HG02970 (cell line): ENCODE data around the gene MMP15.

Experiments used
- ATAC-seq: cut with Tn5 transposase; IDR thresholded peaks from one replicate; pipeline ENCODE4 v1.9.1; 2021; ENCODE audit warnings: mild to moderate bottlenecking, moderate library complexity, moderate number of reproducible peaks; ENCODE audit not compliant: unreplicated experiment, low FRiP score

MMP15 gene

DNA sequence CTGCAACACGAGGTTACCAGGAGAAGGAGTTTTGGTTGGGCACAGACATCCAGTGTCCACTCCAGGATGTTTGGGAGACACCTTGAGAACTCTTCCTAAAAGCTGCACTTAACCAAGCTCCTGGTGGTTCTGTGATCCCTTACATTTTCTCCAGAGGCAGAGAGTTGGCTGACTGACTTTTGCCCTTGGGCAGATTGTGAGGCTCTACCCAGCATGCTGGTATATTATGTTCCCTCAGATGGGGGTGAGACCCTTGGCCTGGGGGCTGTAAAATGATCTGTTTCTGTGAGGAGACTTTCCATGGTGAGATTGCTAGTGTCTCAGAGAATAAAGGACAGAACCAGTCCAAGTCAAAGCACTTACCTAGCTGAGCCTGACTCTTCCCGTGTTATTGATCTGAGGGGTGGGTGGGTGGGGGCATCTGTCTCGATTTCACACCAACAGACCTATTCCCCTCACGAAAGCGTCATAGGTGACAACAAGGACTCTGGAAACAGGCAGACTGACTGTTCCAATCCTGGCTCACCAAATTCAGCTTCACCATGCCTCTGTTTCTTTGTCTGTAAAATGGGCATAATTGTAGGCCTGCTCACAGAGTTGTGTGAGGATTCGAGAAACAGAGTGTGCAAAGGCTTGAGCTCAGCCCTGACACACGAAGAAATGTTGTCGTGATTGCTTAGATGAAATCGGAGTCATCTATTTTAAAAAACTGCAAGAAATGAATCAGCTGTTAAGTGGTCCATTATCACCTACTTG, 12.2 kb upstream of the MMP15 start:
- no peak for ATAC-seq

DNA sequence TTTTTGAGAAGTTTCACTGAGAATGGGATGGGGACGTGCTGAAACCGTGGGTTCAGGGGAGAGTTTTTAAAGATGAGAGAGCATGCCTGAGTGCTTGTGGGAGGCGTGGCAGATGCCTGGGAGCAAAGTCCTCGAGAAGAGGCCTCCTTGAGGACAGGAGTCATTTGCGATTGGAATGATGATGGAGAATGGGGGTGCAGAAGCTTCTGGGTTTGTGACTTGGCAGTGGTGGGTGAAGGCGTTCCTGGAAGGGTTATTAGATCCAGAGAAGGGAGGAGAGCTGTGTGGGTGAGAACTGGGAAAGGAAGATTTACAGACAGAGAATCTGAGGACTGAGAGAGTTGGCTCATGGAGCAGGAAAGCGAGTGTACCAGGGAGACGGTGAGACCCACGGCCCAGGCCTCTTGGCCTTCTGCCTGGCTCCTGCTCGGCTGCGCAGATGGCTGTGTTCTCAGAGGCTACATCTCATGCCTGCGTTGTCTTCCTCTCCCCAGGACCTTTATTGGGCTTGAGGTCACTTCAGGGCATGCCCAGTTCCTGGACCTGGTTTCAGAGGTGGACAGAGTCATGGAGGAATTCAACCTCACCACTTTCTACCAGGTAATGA, 8.6 kb upstream of the MMP15 start:
- no peak for ATAC-seq

DNA sequence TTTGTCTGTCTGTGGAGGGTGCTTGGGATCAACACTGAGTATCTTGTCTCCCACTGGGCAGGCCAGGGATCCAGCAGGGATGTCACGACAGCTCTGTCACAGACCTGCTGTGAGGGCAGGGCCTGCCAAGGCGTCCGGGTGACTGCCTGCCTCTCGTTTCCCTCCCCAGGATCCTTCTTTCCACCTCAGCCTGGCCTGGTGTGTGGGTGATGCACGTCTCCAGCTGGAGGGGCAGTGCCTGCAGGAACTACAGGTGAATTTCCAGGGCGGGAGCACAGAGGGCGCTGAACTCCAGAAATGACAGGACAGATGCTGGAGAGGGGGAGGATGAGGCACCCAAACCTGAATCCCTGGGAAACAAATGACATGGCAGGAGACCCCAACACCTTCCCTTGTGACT, 6.8 kb upstream of the MMP15 start:
- ATAC-seq: no peak

DNA sequence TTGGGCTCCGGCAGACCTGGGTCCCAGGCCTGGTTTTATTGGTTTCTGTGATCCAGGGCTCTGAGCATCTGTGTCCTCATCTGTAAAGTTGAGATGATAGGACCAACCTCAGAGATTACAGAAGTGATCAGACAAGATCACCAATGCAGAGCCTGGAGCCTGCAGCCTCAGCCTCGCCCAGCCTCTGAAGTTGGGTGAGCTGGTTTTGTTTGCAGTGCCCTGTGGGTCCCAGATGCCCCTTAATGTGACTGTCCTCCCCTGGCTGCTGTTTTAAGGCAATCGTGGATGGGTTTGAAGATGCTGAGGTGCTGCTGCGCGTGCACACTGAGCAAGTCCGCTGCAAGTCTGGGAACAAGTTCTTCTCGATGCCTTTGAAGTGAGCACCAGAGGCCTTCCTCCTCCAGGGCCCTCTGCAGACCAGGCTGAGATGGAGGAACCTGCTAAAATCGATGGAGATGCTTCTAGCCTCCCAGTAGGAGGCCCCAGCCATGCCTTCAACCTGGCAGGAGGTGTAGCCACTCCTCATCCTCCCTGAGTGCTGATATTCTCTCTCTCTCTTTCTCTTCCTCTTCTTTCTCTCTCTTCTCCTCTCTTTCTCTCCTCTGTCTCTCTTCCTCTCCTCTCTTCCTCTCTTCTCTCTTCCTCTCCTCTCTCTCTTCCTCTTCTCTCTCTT, 5.6 kb upstream of the MMP15 start:
- ATAC-seq: no peak

DNA sequence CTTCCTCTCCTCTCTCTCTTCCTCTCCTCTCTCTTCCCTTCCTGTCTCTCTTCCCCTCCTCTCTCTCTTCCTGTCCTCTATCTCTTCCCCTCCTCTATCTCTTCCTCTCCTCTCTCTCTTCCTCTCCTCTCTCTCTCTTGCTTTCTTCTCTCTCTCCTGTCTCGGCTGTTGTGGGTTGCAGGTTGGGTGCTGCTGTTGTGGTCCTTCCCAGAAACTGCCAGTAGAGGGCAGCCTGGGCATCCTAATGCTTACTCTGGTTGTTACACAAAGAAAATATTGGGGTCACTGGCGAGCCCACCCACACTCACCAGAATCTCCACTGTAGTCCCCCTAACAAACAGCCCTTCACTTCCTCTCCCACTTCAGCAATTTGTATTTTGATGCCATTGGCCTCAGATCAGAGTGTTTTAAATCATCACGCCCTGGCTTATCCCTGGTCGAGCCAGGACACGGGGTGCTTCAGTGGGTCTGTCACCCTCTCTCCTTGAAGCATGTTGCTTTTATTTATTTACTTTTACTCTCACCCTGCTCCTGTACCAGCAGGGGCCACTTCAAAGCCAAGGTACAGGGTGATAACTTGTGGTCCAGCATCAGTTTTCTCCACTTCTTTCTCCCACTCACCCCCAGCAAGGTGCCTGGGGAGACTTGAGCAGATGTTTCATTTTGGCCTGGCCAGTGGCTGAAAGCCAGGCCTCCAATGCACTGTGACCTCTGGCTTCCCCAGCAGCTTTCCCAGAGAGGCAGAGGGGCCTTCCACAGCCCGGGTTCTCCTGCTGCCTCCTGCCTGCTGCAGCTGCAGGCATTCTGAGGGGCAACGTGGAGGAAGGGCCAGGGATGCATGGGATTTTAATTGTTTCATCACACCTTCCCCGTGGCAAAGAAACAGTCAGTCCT, 4.7 kb upstream of the MMP15 start:
- no peak for ATAC-seq

DNA sequence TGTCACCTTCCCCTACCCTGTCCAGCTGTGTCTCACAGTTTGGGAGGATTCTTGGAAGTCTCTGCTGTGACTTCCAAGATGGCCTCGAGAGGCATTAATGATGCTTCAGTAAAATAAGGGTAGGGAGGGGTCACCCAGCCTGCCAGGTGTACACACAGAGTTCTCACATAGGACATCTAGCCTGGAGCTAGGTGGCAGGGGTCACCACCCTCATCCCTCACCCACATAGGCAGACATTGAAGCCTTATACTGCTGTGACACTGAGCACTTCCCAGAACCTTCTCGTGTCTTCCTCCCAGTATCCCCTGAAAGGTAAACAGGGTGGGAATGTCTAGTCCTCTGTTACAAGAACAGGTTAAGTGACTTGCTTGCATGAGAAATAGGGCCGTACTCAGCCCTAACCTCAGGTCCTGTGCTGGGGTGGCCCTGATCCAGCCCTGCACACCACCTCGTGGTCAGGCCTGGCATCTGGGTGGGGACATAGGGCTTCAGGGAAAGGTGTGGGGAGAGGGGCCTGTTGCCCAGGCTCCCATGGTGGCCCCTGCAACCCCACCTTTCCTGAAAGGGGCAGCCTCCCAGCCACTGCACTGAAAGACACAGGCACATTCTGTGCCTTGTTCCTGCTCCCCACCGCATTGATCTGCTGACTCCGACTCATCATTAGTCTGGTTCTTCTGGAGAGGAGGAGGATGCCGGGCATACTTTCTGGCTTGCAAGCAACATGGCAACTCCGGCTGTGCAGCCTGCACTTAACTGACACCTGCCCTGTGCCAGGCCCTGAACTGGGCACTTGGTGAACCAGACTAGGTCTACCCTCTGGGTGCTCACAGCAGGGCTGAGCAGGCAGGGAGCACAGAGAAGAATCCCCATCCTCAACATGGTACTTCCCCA, 3.6 kb upstream of the MMP15 start:
- ATAC-seq: no peak

DNA sequence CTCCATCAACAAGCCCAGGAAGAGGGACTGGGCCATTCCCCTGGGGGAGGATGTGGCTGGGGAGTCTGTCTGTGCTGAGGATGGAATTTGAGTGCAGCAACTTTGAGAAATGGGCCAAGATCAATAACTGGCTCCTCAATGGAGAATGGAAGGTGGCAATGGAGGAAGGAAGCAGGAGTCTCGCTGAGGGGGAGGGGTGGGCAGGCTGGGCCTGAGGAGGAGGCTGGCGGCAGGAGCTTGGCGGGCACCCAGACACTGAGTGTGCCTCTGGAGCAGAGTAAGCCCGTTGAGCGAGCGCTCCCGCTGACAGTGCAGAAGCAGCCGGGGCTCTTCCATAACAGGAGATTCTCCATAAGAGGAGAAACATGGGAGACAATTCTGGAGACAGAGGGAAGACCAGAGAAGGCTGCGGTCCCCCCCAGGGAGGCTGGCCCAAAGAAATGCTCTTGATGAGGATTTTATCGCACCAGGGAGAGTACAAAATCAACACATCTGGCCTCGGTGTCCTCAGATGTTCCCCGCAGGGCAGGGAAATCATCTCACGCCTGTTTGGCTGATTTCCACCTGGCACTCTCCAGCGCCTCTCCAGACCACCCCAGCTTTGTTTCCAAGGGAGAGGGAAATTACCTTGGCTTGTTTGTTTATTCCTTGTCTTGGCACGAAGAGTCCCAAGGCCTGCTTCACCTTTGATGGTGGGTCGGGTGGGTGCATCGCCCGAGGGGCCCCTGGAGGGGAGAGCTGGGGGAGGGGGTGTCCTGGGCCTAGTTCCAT, 2.8 kb upstream of the MMP15 start:
- ATAC-seq: no peak

DNA sequence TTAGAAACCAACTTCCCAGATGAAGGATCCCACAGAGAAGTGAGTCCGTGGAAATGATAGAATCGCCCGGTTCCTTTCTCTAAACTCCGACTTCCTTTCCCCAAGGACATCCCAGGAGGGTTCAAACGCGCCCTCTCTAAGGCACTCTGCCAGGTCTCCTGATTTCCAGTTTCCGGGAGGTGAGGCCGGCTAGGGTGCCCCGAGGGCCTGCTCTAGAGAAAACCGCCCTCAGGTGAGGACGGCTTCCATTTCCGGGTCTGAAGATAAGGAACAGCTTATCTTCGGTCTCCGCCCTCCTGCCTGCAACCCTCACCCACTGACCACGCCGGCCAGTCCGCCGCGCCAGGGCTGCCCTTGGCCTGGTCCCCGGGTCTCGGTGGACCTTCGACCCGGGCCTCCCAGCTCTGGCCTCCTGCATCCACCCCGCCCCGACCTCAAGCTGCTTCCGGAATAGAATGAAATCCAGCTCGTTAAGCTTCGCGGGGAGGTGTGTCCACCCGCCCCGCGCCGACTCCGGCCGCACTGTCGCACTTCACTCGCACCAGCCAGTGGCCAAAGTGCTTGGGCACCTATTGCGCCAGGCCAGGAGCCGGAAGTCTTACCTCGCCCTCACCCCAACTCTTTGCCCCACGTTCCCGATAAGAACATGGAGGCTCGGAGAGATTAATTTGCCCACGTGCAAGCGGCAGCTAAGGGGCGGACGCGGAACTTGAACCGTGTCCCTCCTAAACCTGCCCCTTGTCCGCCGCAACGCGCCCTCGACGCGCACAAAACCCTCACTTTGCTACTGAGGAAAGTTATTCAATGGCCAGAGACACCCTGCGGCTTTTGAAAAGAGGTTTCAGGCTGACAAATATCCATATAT, 836 bp upstream of the MMP15 start:
- no peak for ATAC-seq

DNA sequence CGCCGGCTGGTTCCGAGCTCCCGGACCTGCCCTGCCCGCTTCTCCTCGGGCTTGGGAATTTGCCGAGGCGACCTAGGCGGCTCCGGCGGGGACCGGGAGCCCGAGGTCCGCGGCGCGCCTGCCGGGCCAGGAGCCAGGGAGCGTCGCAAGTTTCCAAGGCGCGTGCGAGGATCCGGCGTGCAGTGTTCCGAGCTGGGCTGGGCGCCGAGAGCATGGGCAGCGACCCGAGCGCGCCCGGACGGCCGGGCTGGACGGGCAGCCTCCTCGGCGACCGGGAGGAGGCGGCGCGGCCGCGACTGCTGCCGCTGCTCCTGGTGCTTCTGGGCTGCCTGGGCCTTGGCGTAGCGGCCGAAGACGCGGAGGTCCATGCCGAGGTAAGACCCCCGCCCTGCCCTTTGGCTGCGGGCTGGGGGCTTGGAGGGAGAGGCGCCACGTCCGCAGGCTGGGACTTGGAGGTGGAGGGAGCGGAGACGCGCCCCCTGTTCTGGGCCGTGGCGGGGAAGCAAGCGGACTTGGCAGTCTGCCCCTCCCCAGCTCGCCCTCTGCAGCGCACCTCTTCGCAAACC, 668 bp downstream of the MMP15 start:
- no peak for ATAC-seq

DNA sequence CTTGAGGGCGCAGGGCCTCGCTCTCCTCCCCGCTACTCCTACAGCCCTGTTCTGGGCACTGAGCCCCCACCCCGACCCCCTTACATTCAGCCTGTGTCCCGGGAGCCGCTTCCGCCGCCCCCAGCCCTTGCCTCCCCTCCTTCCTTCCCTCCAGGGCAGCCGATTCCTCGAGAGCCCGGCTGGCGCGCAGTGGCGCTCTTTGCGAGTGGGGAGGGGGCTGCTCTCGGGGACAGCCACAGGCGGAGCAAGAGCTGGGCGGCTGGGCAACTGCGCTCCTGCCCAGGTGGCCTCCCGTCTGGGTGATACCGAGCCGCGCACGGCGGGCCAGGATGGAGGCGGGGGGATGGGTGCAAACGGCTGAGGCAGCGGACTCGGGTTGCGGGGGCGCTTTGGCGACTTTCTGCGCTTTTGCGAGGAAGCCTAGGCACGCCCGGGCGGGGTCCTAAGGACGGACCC, 1.2 kb downstream of the MMP15 start:
- ATAC-seq: no peak

DNA sequence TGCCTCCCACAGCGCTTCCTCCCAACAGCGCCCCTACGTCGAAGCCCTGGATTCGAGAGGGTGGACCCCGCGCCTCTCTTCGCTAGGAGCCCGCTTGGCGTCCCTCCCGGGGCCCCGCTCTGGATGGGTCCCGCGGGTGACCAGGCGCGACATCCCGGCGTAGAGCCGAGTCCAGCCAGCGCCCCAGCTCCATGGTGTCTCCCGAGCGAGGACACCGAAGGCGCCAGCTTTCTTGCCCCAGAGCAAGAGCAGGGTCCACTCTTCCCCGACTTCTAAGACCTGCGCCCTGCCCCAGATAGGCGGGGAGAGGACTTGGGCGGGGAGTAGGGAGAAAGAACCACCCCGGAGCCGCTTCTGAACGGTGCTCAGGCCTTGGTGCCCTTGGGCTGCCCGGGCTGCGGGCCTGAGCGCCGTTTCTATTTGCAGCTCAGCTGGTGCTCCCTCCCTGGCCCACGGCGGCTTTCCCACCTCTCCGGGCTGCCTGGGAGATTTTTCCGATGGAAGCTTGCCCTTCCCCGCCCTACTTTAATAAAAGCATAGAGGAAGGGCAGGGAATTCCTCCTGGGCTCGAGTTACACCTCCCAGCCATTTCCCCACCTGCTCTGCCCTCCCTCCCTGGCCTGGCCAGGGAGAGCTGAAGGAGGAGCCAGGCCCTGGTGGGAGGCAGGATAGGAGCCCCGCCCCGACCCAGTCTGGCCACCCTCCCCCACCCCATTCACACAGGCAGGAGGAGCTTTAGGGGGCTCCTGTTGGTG, 1.8 kb downstream of the MMP15 start:
- no peak for ATAC-seq

DNA sequence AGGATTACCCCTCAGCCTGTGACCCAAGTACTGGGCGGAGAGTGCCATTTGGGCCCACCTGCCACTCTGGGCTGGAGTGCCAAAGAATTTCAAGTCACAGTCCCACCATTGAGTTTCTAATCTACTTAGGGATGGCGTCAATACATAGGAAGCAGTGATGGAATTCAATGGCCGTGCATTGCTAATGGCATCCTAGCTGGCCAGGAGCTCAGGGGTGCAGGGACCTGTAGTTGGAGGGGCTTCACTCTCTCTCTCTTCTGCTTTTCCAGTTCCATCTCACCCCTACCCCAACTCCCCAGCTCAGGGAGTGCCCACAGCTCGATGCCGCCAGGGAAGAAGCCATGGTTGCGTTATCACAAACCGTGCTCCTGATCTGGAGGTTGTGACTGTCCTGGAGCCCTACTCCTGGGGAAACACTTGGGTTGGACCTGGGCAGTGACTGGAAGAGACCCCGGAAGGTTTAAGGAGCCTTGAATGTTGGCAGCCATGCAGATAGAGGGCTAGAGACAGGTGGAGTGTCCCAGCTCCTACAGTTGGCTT, 2.4 kb downstream of the MMP15 start:
- ATAC-seq: no peak

DNA sequence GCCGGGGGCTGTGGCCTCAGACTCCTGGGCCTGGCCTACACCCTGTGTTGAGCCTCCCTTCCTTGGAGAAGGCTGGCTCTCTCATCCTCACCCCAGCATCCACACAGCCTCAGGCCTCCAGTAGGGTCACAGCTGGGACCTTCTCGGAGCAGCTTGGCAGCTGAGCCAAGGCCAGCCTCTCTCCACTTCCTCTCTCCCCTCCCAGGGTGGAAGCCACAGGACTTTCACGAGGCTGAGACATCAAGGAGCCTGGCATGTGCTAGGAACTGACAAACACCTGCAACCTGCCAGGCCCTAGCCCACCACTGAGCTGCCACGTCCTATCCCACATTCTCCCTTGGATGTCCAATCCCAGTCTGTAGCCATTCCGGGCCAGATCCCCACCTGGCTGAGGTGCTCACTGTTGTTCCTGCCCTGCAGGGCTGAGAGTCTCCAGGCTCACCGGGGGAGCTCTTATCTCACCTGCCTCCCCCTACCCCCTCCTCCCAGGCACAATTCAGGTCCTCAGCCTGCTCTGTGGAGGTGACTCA, 3.1 kb downstream of the MMP15 start:
- no peak for ATAC-seq

DNA sequence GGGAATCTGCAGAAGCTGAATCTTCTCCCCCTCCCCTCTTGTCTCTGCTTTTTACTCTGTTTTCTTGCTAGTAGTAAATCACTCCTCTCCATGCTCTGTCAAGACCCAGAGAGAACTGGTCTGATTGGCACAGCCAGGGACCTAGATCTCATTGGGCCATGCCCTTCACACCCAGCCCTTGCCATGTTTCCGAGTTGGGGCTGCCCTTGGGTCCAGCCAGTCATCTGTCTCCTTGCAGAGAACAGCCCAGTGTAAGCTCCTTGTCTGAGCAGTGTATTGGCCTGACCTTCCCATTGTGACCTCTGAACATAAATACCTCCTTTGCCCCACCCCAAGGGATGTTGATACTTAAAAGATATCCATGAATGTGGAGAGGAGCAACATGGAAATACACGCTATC, 3.9 kb downstream of the MMP15 start:
- ATAC-seq: no peak

DNA sequence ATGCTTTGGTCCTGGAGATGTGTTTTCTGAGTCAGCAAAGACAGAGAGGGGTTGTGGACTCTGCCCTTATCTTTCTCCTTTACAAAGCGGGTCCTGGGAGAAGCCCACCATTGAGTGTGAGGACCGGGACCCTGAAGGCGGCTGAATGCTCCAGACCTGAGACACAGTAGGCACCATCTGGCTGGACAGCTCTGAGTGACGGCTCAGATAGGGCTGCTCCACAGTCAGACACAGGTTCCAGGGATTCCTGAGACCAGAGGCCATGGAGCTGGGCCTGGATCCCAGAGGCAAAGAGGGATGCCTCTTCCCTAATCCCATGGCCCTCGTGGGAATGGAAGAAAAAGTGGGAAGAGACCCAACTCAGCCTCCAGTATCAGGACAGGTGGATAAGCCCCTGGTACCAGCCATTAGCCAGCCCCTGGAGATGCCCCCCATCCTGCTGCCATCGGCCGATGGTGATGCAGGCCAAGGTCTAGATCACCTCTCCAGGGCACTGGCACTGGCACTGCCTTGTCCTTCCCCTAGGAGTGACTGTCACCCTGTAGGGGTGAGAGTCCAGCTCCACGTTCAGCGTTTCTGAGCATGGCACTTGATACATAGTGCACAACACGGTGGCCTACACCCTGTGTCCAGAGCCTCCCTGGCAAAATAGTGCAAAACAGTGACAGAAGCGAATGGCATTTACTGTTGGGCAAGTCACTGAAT, 4.7 kb downstream of the MMP15 start:
- no peak for ATAC-seq
